ENCODE measurements around the gene CORO7. TPM values are rescaled to one million over a fixed set of nuclear protein-coding genes. Genes with fewer than 3 reads are reported as not detected.

CORO7 gene
- polyA plus RNA-seq, 3 donors, result 44.7 to 181 (median 68.4) TPM

DNA sequence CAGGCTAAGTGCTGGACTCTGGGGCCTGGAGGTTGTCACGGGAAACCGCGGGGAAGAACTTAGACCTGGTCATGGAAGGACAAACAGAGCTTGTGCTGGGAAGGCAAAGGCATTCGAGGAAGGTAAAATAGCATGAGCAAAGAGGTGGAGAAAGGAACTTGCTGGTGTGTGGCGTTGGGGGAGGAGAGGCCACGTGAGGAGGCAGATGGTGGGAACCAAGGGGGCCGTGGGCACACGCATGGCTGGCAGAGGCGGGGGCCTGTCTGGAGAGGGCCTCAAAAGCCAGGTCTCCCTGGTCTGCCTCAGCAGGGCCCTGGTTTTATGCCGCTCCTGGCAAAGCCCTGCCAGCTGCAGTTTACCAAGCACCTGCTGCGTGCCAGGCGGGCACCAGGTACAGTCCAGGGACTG is 15.3 kb downstream of the CORO7 start:
- Mint-ChIP-seq H3K4me3 (no peak overlapping the region), H3K27ac (peak overlapping the region in 3 of 7 donors; percentile 6 to 85 (median 69)), H3K9me3 (no peaks in the 10 kb centered on the region), H3K4me1 (peaks cover 19% of the 10 kb centered on the region), H3K36me3 (peaks cover 57 to 86% of the 10 kb centered on the region in 2 donors), H3K27me3 (ENCODE audit: low read depth in 3 of 3) (no peaks in the 10 kb centered on the region)
- Histone ChIP-seq H3K79me2 (ENCODE audit: insufficient read depth, low read length) (peaks cover 45% of the 10 kb centered on the region), H3K4me1 (ENCODE audit: control insufficient read depth in 1 of 2, insufficient read depth in 2 of 2, low read length in 2 of 2) (peaks cover 16 to 28% of the 10 kb centered on the region in 2 donors), H4K20me1 (ENCODE audit: insufficient read depth, low read length) (peaks cover 99% of the 10 kb centered on the region), H3K9ac (ENCODE audit: insufficient read depth, low read length, poor library complexity, severe bottlenecking) (no peak overlapping the region), H2AFZ (ENCODE audit: insufficient read depth, low read depth, low read length, poor library complexity, severe bottlenecking) (no peak overlapping the region), H3K4me2 (replicated peaks; ENCODE audit: extremely low read depth, low read length, poor library complexity, severe bottlenecking) (no peak overlapping the region), H3K4me3 (replicated peaks in 1 of 3; ENCODE audit: low read depth in 2 of 3, low read length in 3 of 3) (no peak overlapping the region), H3K9me3 (replicated peaks in 1 of 2; ENCODE audit: control insufficient read depth in 1 of 2, insufficient read depth in 1 of 2, low read length in 2 of 2) (no peaks in the 10 kb centered on the region), H3K27ac (ENCODE audit: low read depth in 1 of 2, low read length in 2 of 2) (no peak overlapping the region), H3K27me3 (ENCODE audit: control insufficient read depth in 2 of 2, insufficient read depth in 2 of 2, low read length in 2 of 2) (no peaks in the 10 kb centered on the region), H3K36me3 (replicated peaks in 1 of 2; ENCODE audit: control insufficient read depth in 1 of 2, insufficient read depth in 2 of 2, low read length in 2 of 2) (peaks cover 53 to 87% of the 10 kb centered on the region in 2 donors)
- 99% methylated on average over 9 of the region's 12 CpGs for WGBS (ENCODE audit: insufficient coverage)
- no peak for DNase-seq
- no peak for TF ChIP-seq CTCF (IDR thresholded peaks at IDR 0.05)
- intact Hi-C loops (cut with micrococcal nuclease), result no loop called here

GRCh38 chr16:4399001-4399730 is 17.2 kb downstream of the CORO7 start:
- H3K79me2 ChIP-seq (ENCODE audit: insufficient read depth, low read length), result peaks cover 52% of the 10 kb centered on the region
- intact Hi-C loops (cut with micrococcal nuclease), result no loop called here
- peaks cover 16 to 28% of the 10 kb centered on the region in 2 donors for H3K4me1 ChIP-seq (ENCODE audit: control insufficient read depth in 1 of 2, insufficient read depth in 2 of 2, low read length in 2 of 2)
- Mint-ChIP-seq H3K4me1 (peaks cover 25% of the 10 kb centered on the region), H3K27me3 (ENCODE audit: low read depth in 3 of 3) (no peaks in the 10 kb centered on the region), H3K27ac (peak overlapping the region; percentile 71 to 85 (median 81)), H3K36me3 (peaks cover 61 to 86% of the 10 kb centered on the region in 2 donors), H3K4me3 (no peak overlapping the region), H3K9me3 (no peaks in the 10 kb centered on the region)
- peak overlapping the region in 1 of 3 experiments; percentile 15 for H3K4me3 ChIP-seq (replicated peaks in 1 of 3; ENCODE audit: low read depth in 2 of 3, low read length in 3 of 3)
- H3K27ac ChIP-seq (ENCODE audit: low read depth in 1 of 2, low read length in 2 of 2), result peak overlapping the region in 1 of 2 donors; percentile 27
- H3K4me2 ChIP-seq (replicated peaks; ENCODE audit: extremely low read depth, low read length, poor library complexity, severe bottlenecking), result no peak overlapping the region
- no peak overlapping the region for H2AFZ ChIP-seq (ENCODE audit: insufficient read depth, low read depth, low read length, poor library complexity, severe bottlenecking)
- no peak for DNase-seq
- H3K27me3 ChIP-seq (ENCODE audit: control insufficient read depth in 2 of 2, insufficient read depth in 2 of 2, low read length in 2 of 2), result no peaks in the 10 kb centered on the region
- H4K20me1 ChIP-seq (ENCODE audit: insufficient read depth, low read length), result peaks cover 97% of the 10 kb centered on the region
- TF ChIP-seq CTCF (IDR thresholded peaks at IDR 0.05), result no peak
- 92% methylated on average over 2 of the region's 9 CpGs for WGBS (ENCODE audit: insufficient coverage)
- no peak overlapping the region for H3K9ac ChIP-seq (ENCODE audit: insufficient read depth, low read length, poor library complexity, severe bottlenecking)
- H3K9me3 ChIP-seq (replicated peaks in 1 of 2; ENCODE audit: control insufficient read depth in 1 of 2, insufficient read depth in 1 of 2, low read length in 2 of 2), result no peaks in the 10 kb centered on the region
- peaks cover 52 to 87% of the 10 kb centered on the region in 2 donors for H3K36me3 ChIP-seq (replicated peaks in 1 of 2; ENCODE audit: control insufficient read depth in 1 of 2, insufficient read depth in 2 of 2, low read length in 2 of 2)

All from CD14-positive monocyte (primary cell).